OCI-LY3 (cell line): ENCODE results near the gene GPR61.

Source experiments
- H2AFZ ChIP-seq: fragments of 200-600, 300-600 bp; shearing (Covaris generic); 2 replicates; pipeline ENCODE4 v1.6.0; 2014; ENCODE audit warnings: antibody characterized with exemption, low read depth, low read length
- H3K27ac ChIP-seq: fragments of 200-600, 300-600 bp; sonication (generic); 2 replicates; pipeline ENCODE4 v1.5.1; 2014; ENCODE audit warnings: mild to moderate bottlenecking, low read length, moderate library complexity, mixed read lengths
- H3K27me3 ChIP-seq: fragments of 200-600, 300-600 bp; sonication (generic); 2 replicates; pipeline ENCODE4 v1.6.1; 2014; ENCODE audit warnings: low read depth, low read length, mixed read lengths
- H3K36me3 ChIP-seq: fragments of 200-600, 300-600 bp; sonication (generic); replicated peaks from 2 replicates; pipeline ENCODE3; 2014; ENCODE audit warnings: low read depth, low read length, mixed read lengths
- H3K4me1 ChIP-seq: fragments of 300-600, 200-600 bp; sonication (generic); 2 replicates; pipeline ENCODE4 v1.6.1; 2014; ENCODE audit warnings: low read length, mixed read lengths
- H3K4me2 ChIP-seq: fragments of 200-600, 300-600 bp; sonication (generic); 2 replicates; pipeline ENCODE4 v1.6.1; 2014; ENCODE audit warnings: low read length, mixed read lengths
- H3K4me3 ChIP-seq: fragments of 300-600, 200-600 bp; sonication (generic); 2 replicates; pipeline ENCODE4 v1.5.1; 2014; ENCODE audit warnings: antibody characterized with exemption, mild to moderate bottlenecking, low read length, moderate library complexity
- H3K79me2 ChIP-seq: fragments of 300-600, 200-600 bp; shearing (Covaris generic); 2 replicates; pipeline ENCODE4 v1.6.1; 2014; ENCODE audit warnings: mild to moderate bottlenecking, low read length, mixed read lengths
- H3K9ac ChIP-seq: fragments of 300-600, 200-600 bp; shearing (Covaris generic); 2 replicates; pipeline ENCODE4 v1.6.0; 2014; ENCODE audit warnings: mild to moderate bottlenecking, low read length, moderate library complexity
- H3K9me3 ChIP-seq: fragments of 200-600, 300-600 bp; shearing (Covaris generic); 2 replicates; pipeline ENCODE4 v1.6.1; 2014; ENCODE audit warnings: low read length, mixed read lengths; ENCODE audit not compliant: insufficient read depth
- H4K20me1 ChIP-seq: fragments of 200-600, 300-600 bp; sonication (generic); 2 replicates; pipeline ENCODE4 v1.6.1; 2016; ENCODE audit warnings: low read length, mixed read lengths; ENCODE audit not compliant: insufficient read depth
- CTCF ChIP-seq: fragments of 200-600, 300-600 bp; sonication (generic); IDR thresholded peaks from 2 replicates; pipeline ENCODE4 v1.5.1; 2014; ENCODE audit warnings: antibody characterized with exemption, low read length, low read depth
- EZH2phosphoT487 ChIP-seq: fragments of 200-600 bp; shearing (Covaris generic); IDR thresholded peaks from 2 replicates; pipeline ENCODE4 v1.6.1; 2018; ENCODE audit warnings: antibody characterized with exemption, mixed run types, low read depth

Gene GPR61

GRCh38 chr1:109503935-109504334 lies 35.7 kb upstream of the GPR61 start:
- no peaks in the 10 kb centered on the region for H3K27me3 ChIP-seq
- H3K4me1 ChIP-seq, result 0 out of 2 replicates have a peak, but pooled peaks cover under 1% of the 10 kb centered on the region
- H3K9me3 ChIP-seq, result no peaks in the 10 kb centered on the region
- H3K9ac ChIP-seq, result no peak overlapping the region
- H2AFZ ChIP-seq, result no peak overlapping the region
- H3K36me3 ChIP-seq, result no peaks in the 10 kb centered on the region
- H3K4me2 ChIP-seq, result no peak overlapping the region
- no peaks in the 10 kb centered on the region for H4K20me1 ChIP-seq
- no peak overlapping the region for H3K27ac ChIP-seq
- H3K4me3 ChIP-seq, result no peak overlapping the region
- H3K79me2 ChIP-seq, result no peaks in the 10 kb centered on the region
- TF ChIP-seq EZH2phosphoT487 (no peak), CTCF (no peak)

GRCh38 chr1:109504974-109505373 lies 34.7 kb upstream of the GPR61 start:
- Histone ChIP-seq H3K79me2 (no peaks in the 10 kb centered on the region), H3K27me3 (no peaks in the 10 kb centered on the region), H4K20me1 (no peaks in the 10 kb centered on the region), H3K36me3 (no peaks in the 10 kb centered on the region), H3K9ac (no peak overlapping the region), H2AFZ (no peak overlapping the region), H3K4me3 (no peak overlapping the region), H3K27ac (no peak overlapping the region), H3K9me3 (no peaks in the 10 kb centered on the region), H3K4me2 (no peak overlapping the region), H3K4me1 (peaks cover 3% of the 10 kb centered on the region)
- no peak for TF ChIP-seq EZH2phosphoT487
- TF ChIP-seq CTCF, result no peak

GRCh38 chr1:109508001-109508872 lies 31.4 kb upstream of the GPR61 start:
- no peak for TF ChIP-seq EZH2phosphoT487
- no peak for TF ChIP-seq CTCF

GRCh38 chr1:109508873-109509175 lies 30.8 kb upstream of the GPR61 start:
- H3K79me2 ChIP-seq, result no peaks in the 10 kb centered on the region
- H4K20me1 ChIP-seq, result no peaks in the 10 kb centered on the region
- H3K4me1 ChIP-seq, result peaks cover 9% of the 10 kb centered on the region
- H3K9me3 ChIP-seq, result no peaks in the 10 kb centered on the region
- no peak overlapping the region for H3K9ac ChIP-seq
- peak overlapping the region; percentile 91 for H3K4me3 ChIP-seq
- H3K36me3 ChIP-seq, result no peaks in the 10 kb centered on the region
- H3K27me3 ChIP-seq, result no peaks in the 10 kb centered on the region
- TF ChIP-seq EZH2phosphoT487 (no peak), CTCF (no peak)
- H3K27ac ChIP-seq, result no peak overlapping the region
- H2AFZ ChIP-seq, result no peak overlapping the region
- peak overlapping the region; percentile 98 for H3K4me2 ChIP-seq

More at GRCh38 chr1:109508001-109508872, 31.4 kb upstream of the GPR61 start:
- no peak overlapping the region for H2AFZ ChIP-seq
- H3K9ac ChIP-seq, result no peak overlapping the region
- no peaks in the 10 kb centered on the region for H4K20me1 ChIP-seq
- no peaks in the 10 kb centered on the region for H3K9me3 ChIP-seq
- no peaks in the 10 kb centered on the region for H3K79me2 ChIP-seq
- no peak overlapping the region for H3K4me3 ChIP-seq
- H3K4me1 ChIP-seq, result peaks cover 9% of the 10 kb centered on the region
- no peak overlapping the region for H3K27ac ChIP-seq
- no peak overlapping the region for H3K4me2 ChIP-seq
- no peaks in the 10 kb centered on the region for H3K27me3 ChIP-seq
- no peaks in the 10 kb centered on the region for H3K36me3 ChIP-seq
